Tibial nerve (tissue), 3 donors: ENCODE measurements around the gene NUAK1.

Experiments used
- CTCF ChIP-seq, 5 experiments: fragments of 200-600 bp in 3 of 5; fragments of 450-650 bp in 2 of 5; sonication (generic) in 3 of 5; IDR thresholded peaks; one replicate each; pipeline ENCODE4 v1.5.1; 2016 to 2019; ENCODE audit warnings: antibody characterized with exemption in 5 of 5, mild to moderate bottlenecking in 3 of 5, moderate library complexity in 2 of 5
- POLR2A ChIP-seq, 2 donors: fragments of 450-650 bp; IDR thresholded peaks; one replicate each; pipeline ENCODE4 v1.6.1; 2017; ENCODE audit warnings: antibody characterized with exemption in 2 of 2, mild to moderate bottlenecking in 2 of 2, moderate library complexity in 2 of 2

- no peak for TF ChIP-seq CTCF (IDR thresholded peaks at IDR 0.05)
- no peak for TF ChIP-seq POLR2A (IDR thresholded peaks at IDR 0.05)
These were observed 68.1 kb downstream of the NUAK1 start for GRCh38 chr12:106070611-106071010.
